Spleen (tissue), 7 donors: ENCODE results near the gene RDH12.

Source experiments
- POLR2A ChIP-seq, 3 donors: fragments of 450-650 bp; IDR thresholded peaks; one replicate each; pipeline ENCODE4 v1.5.1; 2017; ENCODE audit warnings: antibody characterized with exemption in 3 of 3, mild to moderate bottlenecking in 1 of 3
- POLR2AphosphoS5 ChIP-seq, 3 donors: sonication (generic); formaldehyde crosslinking; IDR thresholded peaks; one replicate each; pipeline ENCODE4 v1.5.1; 2017; ENCODE audit warnings: antibody characterized with exemption in 3 of 3
- TF ChIP-seq, protein P1 (sequence below), 11 experiments: fragments of 200-600 bp in 7 of 11; fragments of 450-650 bp in 4 of 11; sonication (generic) in 4 of 11; IDR thresholded peaks in 8 of 11; conservative IDR thresholded peaks in 3 of 11; 1 replicate in 7 of 11; 2 replicates in 4 of 11; pipeline versions ENCODE4 v1.4.0 to v1.8.0; 2016 to 2021; ENCODE audit warnings: antibody characterized with exemption in 11 of 11, inconsistent platforms in 4 of 11, mild to moderate bottlenecking in 1 of 11
- donor health status: DM: no; HTN: no; CAD: no; lungs with moderate emphysema.
- donor health status: DM: no; HTN: no; CAD: no.
- donor health status: DM: no; HTN: no; CAD: no.

DNA sequence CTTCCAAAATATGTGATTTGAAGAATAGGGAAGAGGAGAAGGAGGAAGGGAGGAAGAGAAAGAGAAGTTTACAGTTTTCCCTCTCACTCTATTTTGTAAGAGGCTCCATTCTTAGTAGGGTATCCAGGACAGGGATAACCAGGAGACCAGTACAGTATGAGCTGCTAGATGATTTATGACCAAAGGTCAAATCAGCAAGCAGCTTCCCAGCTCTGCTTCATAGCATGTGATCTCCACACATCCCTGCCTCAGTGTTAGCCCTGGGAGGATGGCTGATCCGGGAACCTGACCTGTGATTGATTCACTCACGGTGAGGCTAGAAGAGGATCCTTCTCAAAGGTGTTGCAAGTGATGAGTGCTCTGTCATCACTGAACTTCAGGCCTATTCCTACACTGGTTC lies 16.6 kb downstream of the RDH12 start:
- TF ChIP-seq, protein P1, sequence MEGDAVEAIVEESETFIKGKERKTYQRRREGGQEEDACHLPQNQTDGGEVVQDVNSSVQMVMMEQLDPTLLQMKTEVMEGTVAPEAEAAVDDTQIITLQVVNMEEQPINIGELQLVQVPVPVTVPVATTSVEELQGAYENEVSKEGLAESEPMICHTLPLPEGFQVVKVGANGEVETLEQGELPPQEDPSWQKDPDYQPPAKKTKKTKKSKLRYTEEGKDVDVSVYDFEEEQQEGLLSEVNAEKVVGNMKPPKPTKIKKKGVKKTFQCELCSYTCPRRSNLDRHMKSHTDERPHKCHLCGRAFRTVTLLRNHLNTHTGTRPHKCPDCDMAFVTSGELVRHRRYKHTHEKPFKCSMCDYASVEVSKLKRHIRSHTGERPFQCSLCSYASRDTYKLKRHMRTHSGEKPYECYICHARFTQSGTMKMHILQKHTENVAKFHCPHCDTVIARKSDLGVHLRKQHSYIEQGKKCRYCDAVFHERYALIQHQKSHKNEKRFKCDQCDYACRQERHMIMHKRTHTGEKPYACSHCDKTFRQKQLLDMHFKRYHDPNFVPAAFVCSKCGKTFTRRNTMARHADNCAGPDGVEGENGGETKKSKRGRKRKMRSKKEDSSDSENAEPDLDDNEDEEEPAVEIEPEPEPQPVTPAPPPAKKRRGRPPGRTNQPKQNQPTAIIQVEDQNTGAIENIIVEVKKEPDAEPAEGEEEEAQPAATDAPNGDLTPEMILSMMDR (IDR thresholded peaks at IDR 0.05 in 8 of 11, conservative IDR thresholded peaks at IDR 0.05 in 3 of 11): no peak
- no peak for TF ChIP-seq POLR2A (IDR thresholded peaks at IDR 0.05)
- TF ChIP-seq POLR2AphosphoS5 (IDR thresholded peaks at IDR 0.05): no peak
